ENCODE data around the gene TBC1D22A.

GRCh38 chr22:46875089-46875488 lies 112.6 kb downstream of the TBC1D22A start:
- no peak for TF ChIP-seq CTCF (IDR thresholded peaks at IDR 0.05)
- no peak for TF ChIP-seq POLR2A (IDR thresholded peaks at IDR 0.05)
